ENCODE data around the gene MRPL38.

MRPL38 gene
- 7.1 to 9.6 (median 8.1) reads per million in 4 donors for total RNA-seq

GRCh38 chr17:75904749-75905521, at the start of gene MRPL38:
Gene MRPL38, minus strand, starts transcription at chr17:75904884. Its CDS starts 9 bp downstream, at chr17:75904875.
- DNase-seq: peak; percentile 83 to 97 (median 90)

- peak in 1 of 5 donors; percentile 17 for DNase-seq
Measured at GRCh38 chr17:75950855-75951554, 46.3 kb upstream of the MRPL38 start.

- DNase-seq: no peak
Measured at GRCh38 chr17:75950421-75950820, 45.7 kb upstream of the MRPL38 start.

- no peak for DNase-seq
Measured at GRCh38 chr17:75945211-75945610, 40.5 kb upstream of the MRPL38 start.

- DNase-seq: no peak
Measured at GRCh38 chr17:75943491-75943890, 38.8 kb upstream of the MRPL38 start.

GRCh38 chr17:75942473-75942872, 37.8 kb upstream of the MRPL38 start:
- no peak for DNase-seq

- DNase-seq: no peak
Measured at GRCh38 chr17:75941442-75941819, 36.7 kb upstream of the MRPL38 start.

GRCh38 chr17:75940727-75941441, 36.2 kb upstream of the MRPL38 start, which contains the start of gene FBF1:
Gene FBF1, minus strand, starts transcription at chr17:75941042. Its CDS starts 2,893 bp downstream, at chr17:75938149.
- DNase-seq: peak; percentile 75 to 86 (median 84)

GRCh38 chr17:75937652-75938051, 33.0 kb upstream of the MRPL38 start:
- DNase-seq: no peak

- DNase-seq: no peak
Measured at GRCh38 chr17:75933808-75934207, 29.1 kb upstream of the MRPL38 start.

- DNase-seq: no peak
Measured at GRCh38 chr17:75932852-75933251, 28.2 kb upstream of the MRPL38 start.

- no peak for DNase-seq
Measured at GRCh38 chr17:75931062-75931461, 26.4 kb upstream of the MRPL38 start.

- no peak for DNase-seq
Measured at GRCh38 chr17:75927286-75927922, 22.7 kb upstream of the MRPL38 start.

GRCh38 chr17:75926456-75926855, 21.8 kb upstream of the MRPL38 start:
- no peak for DNase-seq

- DNase-seq: no peak
Measured at GRCh38 chr17:75925912-75926311, 21.2 kb upstream of the MRPL38 start.

GRCh38 chr17:75925103-75925502, 20.4 kb upstream of the MRPL38 start:
- no peak for DNase-seq

GRCh38 chr17:75922963-75923874, 18.5 kb upstream of the MRPL38 start:
- DNase-seq: no peak

GRCh38 chr17:75922173-75922961, 17.7 kb upstream of the MRPL38 start:
- DNase-seq: no peak

GRCh38 chr17:75921596-75921995, 16.9 kb upstream of the MRPL38 start:
- no peak for DNase-seq

GRCh38 chr17:75920045-75920560, 15.4 kb upstream of the MRPL38 start:
- no peak for DNase-seq

- DNase-seq: no peak
Measured at GRCh38 chr17:75919611-75920010, 14.9 kb upstream of the MRPL38 start.

All from T-helper 1 cell (primary cell).